Chondrocyte (in vitro differentiated cells): Measurements from ENCODE around the gene RAB27A. TPM values are rescaled to one million over a fixed set of nuclear protein-coding genes. Genes with fewer than 3 reads are reported as not detected.

Source experiments
- DNase-seq: peaks from one replicate; pipeline ENCODE4 v3.0.0; 2021; ENCODE audit warnings: mixed read lengths, low spot score
- H3K27ac Mint-ChIP-seq: one replicate; pipeline ENCODE4 v1.8.0; 2021; ENCODE audit warnings: mild to moderate bottlenecking, moderate library complexity, mixed read lengths; ENCODE audit not compliant: unreplicated experiment
- H3K27me3 Mint-ChIP-seq: 2 replicates; pipeline ENCODE4 v1.8.0; 2021; ENCODE audit warnings: low read depth, mixed read lengths
- H3K36me3 Mint-ChIP-seq: 2 replicates; pipeline ENCODE4 v1.8.0; 2021; ENCODE audit warnings: low read depth, mixed read lengths
- H3K4me1 Mint-ChIP-seq: 2 replicates; pipeline ENCODE4 v1.8.0; 2021; ENCODE audit warnings: low read depth, mild to moderate bottlenecking, mixed read lengths
- H3K4me3 Mint-ChIP-seq: one replicate; pipeline ENCODE4 v1.8.0; 2021; ENCODE audit warnings: mild to moderate bottlenecking, moderate library complexity, mixed read lengths; ENCODE audit not compliant: unreplicated experiment
- H3K9me3 Mint-ChIP-seq: 2 replicates; pipeline ENCODE4 v1.8.0; 2021; ENCODE audit warnings: low read depth, mixed read lengths
- total RNA-seq: library from RNA; stranded (reverse); gene quantifications from 3 replicates; pipeline ENCODE4 v1.2.1, GENCODE V29; 2021
- TF ChIP-seq, protein P1 (sequence below): fragments of 200-600 bp; sonication (generic); IDR thresholded peaks from 2 replicates; pipeline ENCODE4 v1.5.0; 2021; ENCODE audit warnings: antibody characterized with exemption, mild to moderate bottlenecking, moderate library complexity

Gene RAB27A
- total RNA-seq, 1 donor from 2014 or later: 16.8 TPM

DNA sequence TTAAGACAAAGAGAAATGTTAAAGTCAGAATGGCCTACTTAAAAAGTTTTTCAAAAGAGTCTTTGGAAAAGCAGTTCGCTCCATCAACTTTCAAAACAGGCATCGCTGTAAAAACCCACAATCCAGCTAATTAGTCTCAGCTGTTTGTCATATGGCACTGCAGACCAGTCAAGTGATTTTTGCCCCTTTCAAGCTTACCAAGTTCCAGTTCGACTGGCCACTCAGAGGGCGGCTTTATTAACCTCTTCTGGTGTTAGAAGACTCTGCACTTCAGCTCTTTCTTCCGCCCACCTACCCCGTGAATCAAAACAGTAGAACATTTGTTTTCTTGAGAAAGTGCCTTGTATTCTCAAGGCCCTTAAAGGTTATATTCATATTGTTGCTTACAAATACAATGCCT lies 19.3 kb downstream of the RAB27A start:
- no peak overlapping the region for H3K27ac Mint-ChIP-seq
- TF ChIP-seq, protein P1, sequence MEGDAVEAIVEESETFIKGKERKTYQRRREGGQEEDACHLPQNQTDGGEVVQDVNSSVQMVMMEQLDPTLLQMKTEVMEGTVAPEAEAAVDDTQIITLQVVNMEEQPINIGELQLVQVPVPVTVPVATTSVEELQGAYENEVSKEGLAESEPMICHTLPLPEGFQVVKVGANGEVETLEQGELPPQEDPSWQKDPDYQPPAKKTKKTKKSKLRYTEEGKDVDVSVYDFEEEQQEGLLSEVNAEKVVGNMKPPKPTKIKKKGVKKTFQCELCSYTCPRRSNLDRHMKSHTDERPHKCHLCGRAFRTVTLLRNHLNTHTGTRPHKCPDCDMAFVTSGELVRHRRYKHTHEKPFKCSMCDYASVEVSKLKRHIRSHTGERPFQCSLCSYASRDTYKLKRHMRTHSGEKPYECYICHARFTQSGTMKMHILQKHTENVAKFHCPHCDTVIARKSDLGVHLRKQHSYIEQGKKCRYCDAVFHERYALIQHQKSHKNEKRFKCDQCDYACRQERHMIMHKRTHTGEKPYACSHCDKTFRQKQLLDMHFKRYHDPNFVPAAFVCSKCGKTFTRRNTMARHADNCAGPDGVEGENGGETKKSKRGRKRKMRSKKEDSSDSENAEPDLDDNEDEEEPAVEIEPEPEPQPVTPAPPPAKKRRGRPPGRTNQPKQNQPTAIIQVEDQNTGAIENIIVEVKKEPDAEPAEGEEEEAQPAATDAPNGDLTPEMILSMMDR: no peak
- peaks cover 2% of the 10 kb centered on the region for H3K36me3 Mint-ChIP-seq
- no peaks in the 10 kb centered on the region for H3K27me3 Mint-ChIP-seq
- no peak overlapping the region for H3K4me3 Mint-ChIP-seq
- no peak for DNase-seq
- H3K4me1 Mint-ChIP-seq: peaks cover 6% of the 10 kb centered on the region
- H3K9me3 Mint-ChIP-seq: no peaks in the 10 kb centered on the region

DNA sequence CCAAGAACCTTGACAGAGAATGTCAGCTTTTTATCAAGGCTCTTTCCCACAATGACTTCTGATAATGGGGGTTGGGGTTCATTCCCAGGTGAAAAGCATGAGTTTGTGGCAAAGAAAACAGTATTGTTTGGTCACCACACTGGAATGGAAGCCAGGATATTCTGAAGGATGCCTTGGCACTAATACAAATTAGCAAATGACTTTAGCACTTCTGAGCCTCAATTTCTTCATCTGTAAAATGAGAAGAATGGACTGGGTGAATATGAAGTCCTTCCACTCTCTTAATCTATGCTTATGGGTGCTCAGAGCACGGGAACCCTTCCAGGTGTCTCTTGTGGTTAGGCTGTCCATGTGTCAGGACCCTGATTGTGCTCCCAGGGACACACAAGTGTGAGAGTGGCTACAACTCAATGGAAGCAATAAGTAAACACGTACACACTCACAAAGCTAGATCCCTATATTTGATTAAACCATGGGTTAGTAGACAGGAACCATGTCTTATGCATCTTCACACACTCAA lies 21.4 kb downstream of the RAB27A start:
- Mint-ChIP-seq H3K36me3 (peaks cover 2% of the 10 kb centered on the region), H3K9me3 (no peaks in the 10 kb centered on the region), H3K27ac (no peak overlapping the region), H3K27me3 (no peaks in the 10 kb centered on the region), H3K4me1 (peaks cover 6% of the 10 kb centered on the region), H3K4me3 (no peak overlapping the region)
- TF ChIP-seq, protein P1: no peak
- no peak for DNase-seq

DNA sequence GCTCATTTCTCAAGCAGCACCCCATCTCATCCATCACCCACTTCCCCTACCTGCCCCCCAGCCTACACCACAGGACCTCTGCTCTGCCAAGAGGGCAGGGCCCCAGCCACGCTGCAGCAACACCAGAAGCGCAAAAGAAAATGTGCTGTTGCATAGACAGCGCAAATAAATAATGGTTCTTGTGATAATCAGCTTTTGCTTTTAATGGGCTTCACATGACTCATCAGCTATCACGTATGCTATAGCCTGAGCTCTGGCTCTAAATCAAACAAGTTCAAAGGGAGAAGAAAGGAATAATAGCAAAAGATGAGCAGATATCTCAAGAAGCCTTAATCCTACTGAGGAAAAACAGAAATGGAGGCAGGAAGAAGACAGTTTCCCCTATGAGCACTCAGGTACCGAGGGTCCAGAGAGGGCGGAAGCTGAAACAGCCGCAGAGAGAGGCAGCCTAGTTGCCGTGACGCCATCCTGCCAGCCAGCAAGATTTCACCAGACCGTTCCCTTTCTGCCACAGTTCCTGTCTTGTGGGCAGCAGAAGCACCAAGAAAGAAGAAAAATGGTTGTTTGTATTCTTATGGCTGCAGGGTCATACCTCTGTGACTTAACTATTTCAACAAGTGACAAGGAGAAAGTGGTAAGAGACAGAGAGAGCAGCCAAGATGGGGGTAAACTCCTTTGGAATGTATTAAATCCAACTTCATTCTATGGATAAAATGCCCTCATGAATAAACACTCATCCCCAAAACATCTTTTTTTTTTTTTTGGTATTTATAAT lies 22.0 kb downstream of the RAB27A start:
- DNase-seq: no peak
- H3K4me1 Mint-ChIP-seq: peaks cover 6% of the 10 kb centered on the region
- TF ChIP-seq, protein P1: no peak
- H3K4me3 Mint-ChIP-seq: no peak overlapping the region
- no peaks in the 10 kb centered on the region for H3K27me3 Mint-ChIP-seq
- H3K27ac Mint-ChIP-seq: no peak overlapping the region
- peaks cover 2% of the 10 kb centered on the region for H3K36me3 Mint-ChIP-seq
- H3K9me3 Mint-ChIP-seq: no peaks in the 10 kb centered on the region

DNA sequence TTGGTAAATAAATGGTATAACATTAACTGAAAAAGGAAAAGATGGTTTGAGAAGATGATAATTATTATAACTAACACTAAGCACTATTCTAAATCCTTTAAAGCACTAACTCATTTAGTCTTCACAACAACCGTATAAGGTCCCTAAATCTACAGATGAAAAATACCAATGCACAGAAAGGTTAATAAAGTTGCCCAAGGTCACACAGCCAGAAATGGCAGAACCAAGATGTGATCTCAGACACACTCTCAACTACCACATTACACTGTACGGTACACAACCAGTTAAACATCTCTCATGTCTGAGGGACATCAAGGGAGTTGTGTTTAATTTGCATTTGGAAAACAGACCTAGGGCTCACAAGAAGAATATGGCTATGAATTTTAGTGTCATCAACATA lies 23.1 kb downstream of the RAB27A start:
- no peak for DNase-seq
- Mint-ChIP-seq H3K4me3 (no peak overlapping the region), H3K9me3 (no peaks in the 10 kb centered on the region), H3K27ac (no peak overlapping the region), H3K27me3 (no peaks in the 10 kb centered on the region), H3K36me3 (peaks cover 2% of the 10 kb centered on the region), H3K4me1 (peaks cover 6% of the 10 kb centered on the region)
- TF ChIP-seq, protein P1: no peak

DNA sequence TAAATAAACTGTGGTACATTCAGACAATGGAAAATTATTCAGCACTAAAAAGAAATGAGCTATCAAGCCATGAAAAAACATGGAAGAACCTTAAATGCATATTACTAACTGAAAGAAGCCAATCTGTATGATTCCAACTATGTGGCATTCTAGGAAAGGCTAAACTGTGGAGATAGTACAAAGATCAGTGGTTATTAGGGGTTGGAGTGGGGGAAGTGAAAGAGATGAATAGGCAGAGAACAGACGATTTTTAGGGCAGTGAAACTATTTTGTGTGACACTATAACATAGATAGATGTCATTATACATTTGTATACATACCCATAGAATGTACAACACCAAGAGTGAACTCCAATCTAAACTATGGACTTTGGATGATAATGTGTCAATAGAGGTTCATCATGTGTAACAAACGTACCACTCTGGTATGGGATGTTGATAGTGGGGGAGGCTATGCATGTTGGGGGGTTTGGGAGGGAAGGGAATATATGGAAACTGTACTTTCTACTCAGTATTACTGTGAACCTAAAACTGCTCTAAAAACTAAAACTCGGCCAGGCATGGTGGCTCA lies 29.0 kb downstream of the RAB27A start:
- no peak overlapping the region for H3K27ac Mint-ChIP-seq
- H3K9me3 Mint-ChIP-seq: no peaks in the 10 kb centered on the region
- DNase-seq: no peak
- TF ChIP-seq, protein P1: no peak
- no peaks in the 10 kb centered on the region for H3K36me3 Mint-ChIP-seq
- H3K27me3 Mint-ChIP-seq: no peaks in the 10 kb centered on the region
- H3K4me1 Mint-ChIP-seq: no peaks in the 10 kb centered on the region
- no peak overlapping the region for H3K4me3 Mint-ChIP-seq
